WERI-Rb-1 (cell line): ENCODE data around the gene OTULINL.

Experiments used
- DNase-seq: peaks from one replicate; pipeline ENCODE4 v3.0.0-alpha.2; 2020
- H3K27ac ChIP-seq: fragments of 250-450 bp; sonication (Bioruptor Pico); 2 replicates; pipeline ENCODE4 v1.5.1; 2020; ENCODE audit warnings: mild to moderate bottlenecking, moderate library complexity
- H3K27me3 ChIP-seq: fragments of 250-450 bp; sonication (Bioruptor Pico); 2 replicates; pipeline ENCODE4 v1.5.1; 2021; ENCODE audit warnings: mild to moderate bottlenecking, low read depth, moderate library complexity; ENCODE audit not compliant: insufficient read depth, severe bottlenecking
- H3K36me3 ChIP-seq: fragments of 250-450 bp; sonication (Bioruptor Pico); 2 replicates; pipeline ENCODE4 v1.5.1; 2020; ENCODE audit warnings: mild to moderate bottlenecking, moderate library complexity
- H3K4me3 ChIP-seq: 2 replicates; pipeline ENCODE4 v1.5.1; 2011; ENCODE audit warnings: low read depth, mild to moderate bottlenecking, control low read depth, low read length
- H3K9me3 ChIP-seq: fragments of 250-450 bp; sonication (Bioruptor Pico); 2 replicates; pipeline ENCODE4 v1.5.1; 2021; ENCODE audit warnings: mild to moderate bottlenecking, moderate library complexity; ENCODE audit not compliant: severe bottlenecking
- TF ChIP-seq, protein P1 (sequence below): IDR thresholded peaks from 2 replicates; pipeline ENCODE4 v1.5.1; 2011; ENCODE audit warnings: low read depth, mild to moderate bottlenecking, control low read depth, inconsistent platforms, low read length

The OTULINL gene

DNA sequence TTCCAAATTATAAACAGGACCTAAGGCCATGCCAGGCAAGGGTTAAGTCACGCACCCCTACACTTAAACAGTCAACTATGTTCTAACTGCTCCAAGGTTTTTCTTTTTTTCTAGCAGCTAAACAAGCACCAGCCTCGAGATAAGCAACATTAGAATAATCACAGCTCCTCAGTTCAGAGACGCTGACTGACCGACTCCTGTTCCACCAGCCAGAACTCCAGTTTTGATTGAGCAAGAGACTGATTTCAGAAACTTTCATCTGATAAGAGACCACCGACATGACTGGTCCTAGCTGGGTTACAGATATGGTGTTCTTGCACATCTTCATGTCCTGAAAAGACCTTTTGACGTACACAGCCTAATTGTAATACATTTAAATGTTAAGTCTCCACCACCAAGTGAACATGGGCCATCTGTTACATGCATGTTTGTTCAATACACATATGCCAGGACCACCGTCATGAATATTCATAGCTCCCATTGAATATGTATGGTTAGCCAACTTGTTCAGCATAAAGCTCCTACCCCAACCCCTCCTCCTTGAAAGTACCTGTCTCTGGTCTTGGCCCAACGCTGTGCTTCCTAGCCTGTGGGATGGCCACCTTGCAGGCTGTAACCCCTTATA, 23.7 kb upstream of the OTULINL start:
- DNase-seq: no peak
- no peak overlapping the region for H3K4me3 ChIP-seq
- H3K27ac ChIP-seq: no peak overlapping the region
- TF ChIP-seq, protein P1, sequence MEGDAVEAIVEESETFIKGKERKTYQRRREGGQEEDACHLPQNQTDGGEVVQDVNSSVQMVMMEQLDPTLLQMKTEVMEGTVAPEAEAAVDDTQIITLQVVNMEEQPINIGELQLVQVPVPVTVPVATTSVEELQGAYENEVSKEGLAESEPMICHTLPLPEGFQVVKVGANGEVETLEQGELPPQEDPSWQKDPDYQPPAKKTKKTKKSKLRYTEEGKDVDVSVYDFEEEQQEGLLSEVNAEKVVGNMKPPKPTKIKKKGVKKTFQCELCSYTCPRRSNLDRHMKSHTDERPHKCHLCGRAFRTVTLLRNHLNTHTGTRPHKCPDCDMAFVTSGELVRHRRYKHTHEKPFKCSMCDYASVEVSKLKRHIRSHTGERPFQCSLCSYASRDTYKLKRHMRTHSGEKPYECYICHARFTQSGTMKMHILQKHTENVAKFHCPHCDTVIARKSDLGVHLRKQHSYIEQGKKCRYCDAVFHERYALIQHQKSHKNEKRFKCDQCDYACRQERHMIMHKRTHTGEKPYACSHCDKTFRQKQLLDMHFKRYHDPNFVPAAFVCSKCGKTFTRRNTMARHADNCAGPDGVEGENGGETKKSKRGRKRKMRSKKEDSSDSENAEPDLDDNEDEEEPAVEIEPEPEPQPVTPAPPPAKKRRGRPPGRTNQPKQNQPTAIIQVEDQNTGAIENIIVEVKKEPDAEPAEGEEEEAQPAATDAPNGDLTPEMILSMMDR: no peak
- no peaks in the 10 kb centered on the region for H3K36me3 ChIP-seq
- no peaks in the 10 kb centered on the region for H3K27me3 ChIP-seq
- H3K9me3 ChIP-seq: peaks cover 6% of the 10 kb centered on the region

DNA sequence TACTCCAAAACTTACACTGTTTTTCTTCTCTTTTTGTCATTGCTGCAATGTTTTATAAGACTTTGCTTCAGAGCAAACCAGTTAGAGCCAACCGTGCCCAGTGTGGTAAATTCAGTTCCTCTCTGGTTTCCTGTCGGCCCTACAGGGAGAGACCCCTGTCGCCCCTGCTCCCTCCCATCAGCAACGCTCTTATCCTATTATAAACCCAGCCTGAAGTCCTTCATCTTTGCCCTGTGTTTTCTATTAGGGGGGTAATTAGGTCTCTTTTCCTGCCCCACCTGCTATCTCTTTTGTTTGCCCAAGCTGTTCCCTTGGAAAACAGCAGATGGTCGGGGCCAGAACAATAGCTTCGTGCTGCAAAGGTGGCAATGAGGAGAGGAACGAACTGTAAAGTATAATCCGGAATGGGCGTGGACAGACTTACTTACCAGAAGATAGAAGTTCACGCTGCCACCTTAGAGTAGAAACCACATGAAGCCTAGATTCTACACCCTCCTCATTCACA, 21.4 kb upstream of the OTULINL start:
- H3K27me3 ChIP-seq: no peaks in the 10 kb centered on the region
- TF ChIP-seq, protein P1: no peak
- H3K4me3 ChIP-seq: no peak overlapping the region
- H3K9me3 ChIP-seq: no peaks in the 10 kb centered on the region
- H3K27ac ChIP-seq: peak overlapping the region; percentile 79
- DNase-seq: peak; percentile 91
- no peaks in the 10 kb centered on the region for H3K36me3 ChIP-seq

DNA sequence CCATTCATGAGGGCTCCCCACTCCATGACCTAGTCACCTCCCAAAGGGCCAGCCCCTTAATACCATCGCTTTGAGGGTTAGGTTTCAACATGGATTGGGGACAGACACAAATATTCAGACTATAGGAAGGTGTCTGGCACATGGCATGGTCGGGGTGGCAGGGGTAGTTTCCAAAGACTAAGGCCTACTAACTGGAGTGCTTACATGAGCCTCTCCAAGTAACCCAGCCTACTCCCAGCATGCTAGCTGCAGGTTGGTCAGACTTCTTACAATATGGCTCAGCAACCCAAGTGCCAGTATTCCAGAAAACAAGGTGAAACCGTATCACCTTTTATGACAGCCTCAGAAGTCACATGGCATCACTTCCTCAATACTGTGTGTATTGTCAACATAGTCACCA, 19.9 kb upstream of the OTULINL start:
- TF ChIP-seq, protein P1: no peak
- Histone ChIP-seq H3K36me3 (no peaks in the 10 kb centered on the region), H3K27me3 (no peaks in the 10 kb centered on the region), H3K9me3 (peaks cover 3% of the 10 kb centered on the region), H3K4me3 (no peak overlapping the region), H3K27ac (no peak overlapping the region)
- DNase-seq: no peak

DNA sequence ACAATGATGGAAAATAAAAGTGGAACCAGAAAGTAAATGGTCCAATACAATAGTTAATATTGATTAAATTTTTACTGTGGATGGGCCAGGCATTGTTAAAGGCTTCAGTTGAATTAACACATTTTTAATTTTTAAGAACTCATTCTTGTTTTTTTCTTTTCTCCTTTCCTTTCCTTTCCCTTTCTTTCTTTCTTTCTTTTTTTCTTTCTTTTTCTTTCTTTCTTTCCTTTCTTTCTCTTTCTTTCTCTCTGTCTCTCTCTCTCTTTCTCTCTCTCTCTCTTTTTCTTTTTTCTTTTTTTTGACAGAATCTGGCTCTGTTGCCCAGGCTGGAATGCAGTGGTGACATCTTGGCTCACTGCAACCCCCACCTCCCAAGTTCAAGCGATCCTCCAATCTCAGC, 13.3 kb upstream of the OTULINL start:
- Histone ChIP-seq H3K27me3 (no peaks in the 10 kb centered on the region), H3K27ac (no peak overlapping the region), H3K4me3 (no peak overlapping the region), H3K36me3 (no peaks in the 10 kb centered on the region), H3K9me3 (peaks cover 7% of the 10 kb centered on the region)
- no peak for DNase-seq
- TF ChIP-seq, protein P1: no peak

DNA sequence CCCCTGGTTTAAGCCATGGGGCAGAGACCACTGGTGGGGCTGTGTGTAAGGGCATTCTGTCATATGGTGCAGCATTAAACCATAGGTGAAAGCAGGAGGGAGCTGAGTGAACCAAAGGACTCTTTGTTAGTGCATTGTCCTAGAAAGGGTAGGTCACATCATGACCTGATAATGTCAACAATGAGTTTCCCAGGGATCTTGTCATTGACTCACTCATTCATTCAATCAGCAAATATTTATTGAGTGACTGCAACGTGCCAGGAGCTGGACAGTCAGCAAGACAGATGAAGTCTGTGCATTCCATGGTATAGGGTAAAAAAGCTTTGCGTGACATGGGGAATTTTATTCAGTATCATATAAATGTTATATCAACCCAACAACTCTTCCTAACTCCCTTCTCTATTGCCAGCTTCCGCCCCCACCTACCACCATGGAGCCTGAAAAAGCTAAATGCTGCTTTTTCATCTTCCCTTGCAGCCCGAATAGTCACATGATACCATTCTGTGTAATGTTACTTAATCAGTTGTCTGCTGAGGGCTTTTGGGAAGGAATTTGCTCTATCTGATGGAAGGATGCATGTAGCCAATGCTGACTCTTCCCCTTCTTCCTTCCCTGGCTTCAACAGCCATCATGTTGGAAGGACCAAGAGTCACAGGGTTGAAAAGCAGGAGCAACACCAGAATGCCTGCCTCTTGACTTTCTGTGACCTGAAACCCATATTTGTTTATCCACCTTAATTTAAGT, 11.5 kb upstream of the OTULINL start:
- Histone ChIP-seq H3K36me3 (no peaks in the 10 kb centered on the region), H3K9me3 (peaks cover 9% of the 10 kb centered on the region), H3K27ac (no peak overlapping the region), H3K27me3 (no peaks in the 10 kb centered on the region), H3K4me3 (no peak overlapping the region)
- no peak for DNase-seq
- TF ChIP-seq, protein P1: no peak
